K562 (cell line): ENCODE results near the gene ISY1. TPM values are rescaled to one million over a fixed set of nuclear protein-coding genes. Genes with fewer than 3 reads are reported as not detected.

Experiments
- ATAC-seq: fragments of 200-7000 bp; cut with Tn5 transposase; 3 replicates; pipeline ENCODE4 v1.9.1; 2020; ENCODE audit warnings: moderate library complexity
- BruUV-seq: library from RNA; stranded (reverse); fragments of 400-500 nt; replicated peaks from 2 replicates; lab custom pipeline; 2021; lab: Mats Ljungman, UMichigan
- CTCF ChIA-PET: fragments of 300-600 bp; formaldehyde crosslinking; extraction: SDS; loops from one replicate; lab custom pipeline; 2021; ENCODE audit warnings: low intra/inter-chr PET ratio; lab: Yijun Ruan, JAX
- POLR2A ChIA-PET: fragments of 300-600, 350-650 bp; sonication (Branson Sonifier 250); formaldehyde crosslinking; extraction: SDS; loops from one replicate; lab custom pipeline; 2021; ENCODE audit warnings: antibody characterized with exemption, inconsistent platforms; lab: Yijun Ruan, JAX
- DNase-seq, 4 experiments: peaks; one replicate each; pipeline versions ENCODE4 v3.0.0 to v3.0.0-alpha.2; 2011 to 2018; ENCODE audit warnings: low spot score in 3 of 4, mixed read lengths in 3 of 4; ENCODE audit errors: extremely low read depth in 1 of 4
- FAIRE-seq: peaks from 2 replicates; lab custom pipeline; 2011; peaks lifted over from hg19 to GRCh38; lab: Jason Lieb, UNC
- H2AFZ ChIP-seq: 2 replicates; pipeline ENCODE4 v1.6.0; 2011; ENCODE audit warnings: low read depth, low read length, control low read depth, inconsistent platforms
- H3K27ac ChIP-seq: fragments of 200-600 bp; 3 replicates; pipeline ENCODE4 v1.8.0; 2011; ENCODE audit warnings: low read depth, mild to moderate bottlenecking, control low read depth, inconsistent platforms, low read length, moderate library complexity, mixed read lengths; ENCODE audit errors: extremely low read depth
- H3K27me3 ChIP-seq, 2 experiments: fragments of 300-600 bp in 1 of 2; 2 replicates in 1 of 2; 3 replicates in 1 of 2; pipeline versions ENCODE4 v1.6.0 to v1.8.0; 2011; ENCODE audit warnings: inconsistent platforms in 2 of 2, low read length in 2 of 2, mild to moderate bottlenecking in 1 of 2, mixed read lengths in 1 of 2, moderate library complexity in 1 of 2; ENCODE audit not compliant: control insufficient read depth in 2 of 2, insufficient read depth in 2 of 2
- H3K36me3 ChIP-seq: fragments of 300-600 bp; 3 replicates; pipeline ENCODE4 v1.8.0; 2011; ENCODE audit warnings: mild to moderate bottlenecking, low read length, inconsistent platforms; ENCODE audit not compliant: control insufficient read depth, insufficient read depth
- H3K4me1 ChIP-seq, 2 experiments: fragments of 200-600 bp in 1 of 2; replicated peaks in 1 of 2; 2 replicates in 1 of 2; 3 replicates in 1 of 2; pipeline versions ENCODE4 v1.5.1 to v1.8.0; 2011; ENCODE audit warnings: inconsistent platforms in 2 of 2, low read length in 2 of 2, mild to moderate bottlenecking in 1 of 2, mixed read lengths in 1 of 2, moderate library complexity in 1 of 2; ENCODE audit not compliant: control insufficient read depth in 2 of 2, insufficient read depth in 2 of 2
- H3K4me2 ChIP-seq: 2 replicates; pipeline ENCODE4 v1.6.1; 2011; ENCODE audit warnings: low read length, control low read depth, inconsistent platforms, mixed read lengths; ENCODE audit not compliant: insufficient read depth
- H3K4me3 ChIP-seq: fragments of 200-600 bp; sonication (generic), shearing (Covaris generic); 2 replicates; pipeline ENCODE4 v1.5.1; 2016; ENCODE audit warnings: control low read depth, inconsistent platforms
- H3K79me2 ChIP-seq: fragments of 200-600 bp; 3 replicates; pipeline ENCODE4 v1.8.0; 2011; ENCODE audit warnings: low read length, inconsistent platforms; ENCODE audit not compliant: control insufficient read depth, insufficient read depth
- H3K9ac ChIP-seq, 2 experiments: 2 replicates each; pipeline versions ENCODE4 v1.6.0 to v1.6.1; 2011; ENCODE audit warnings: low read depth in 2 of 2, low read length in 2 of 2, control low read depth in 1 of 2, inconsistent platforms in 1 of 2, mild to moderate bottlenecking in 1 of 2, mixed read lengths in 1 of 2; ENCODE audit not compliant: insufficient read depth in 1 of 2
- H3K9me1 ChIP-seq: one replicate; pipeline ENCODE4 v1.6.0; 2011; ENCODE audit warnings: inconsistent platforms, mild to moderate bottlenecking, low read length, moderate library complexity; ENCODE audit not compliant: control insufficient read depth, insufficient read depth
- H3K9me3 ChIP-seq: replicated peaks from 2 replicates; pipeline ENCODE4 v1.5.1; 2011; ENCODE audit warnings: low read depth, low read length, inconsistent platforms; ENCODE audit not compliant: control insufficient read depth, insufficient read depth
- H4K20me1 ChIP-seq: replicated peaks from 2 replicates; pipeline ENCODE4 v1.6.1; 2011; ENCODE audit warnings: low read length, inconsistent platforms, mixed read lengths; ENCODE audit not compliant: control insufficient read depth, insufficient read depth
- ADNP ChIP-seq: fragments of 200-800 bp; sonication (Bioruptor generic); IDR thresholded peaks from 2 replicates; pipeline ENCODE4 v1.6.1; 2016; ENCODE audit warnings: missing genetic modification characterization, missing compliant biosample characterization
- ARHGAP35 ChIP-seq: fragments of 450-650 bp; IDR thresholded peaks from 2 replicates; pipeline ENCODE4 v1.6.1; 2018; ENCODE audit not compliant: partially characterized antibody
- DPF2 ChIP-seq: fragments of 450-650 bp; IDR thresholded peaks from 2 replicates; pipeline ENCODE4 v1.6.1; 2016
- GTF2E2 ChIP-seq: fragments of 200-800 bp; sonication (Bioruptor generic); IDR thresholded peaks from 2 replicates; pipeline ENCODE4 v1.6.1; 2016; ENCODE audit warnings: missing genetic modification characterization, missing compliant biosample characterization
- HEY1 ChIP-seq: fragments of 250-450 bp; sonication (Bioruptor Pico); IDR thresholded peaks from 2 replicates; pipeline ENCODE4 v1.5.0; 2020; ENCODE audit warnings: mild to moderate bottlenecking, moderate library complexity, borderline replicate concordance
- KDM5B ChIP-seq: fragments of 200-600 bp; sonication (generic); IDR thresholded peaks from 2 replicates; pipeline ENCODE4 v1.6.1; 2012; ENCODE audit warnings: low read depth, mild to moderate bottlenecking, moderate library complexity, low read length, control low read depth, inconsistent platforms; ENCODE audit not compliant: insufficient replicate concordance
- KLF13 ChIP-seq: fragments of 450-650 bp; IDR thresholded peaks from 2 replicates; pipeline ENCODE4 v1.6.1; 2016; ENCODE audit warnings: missing genetic modification characterization, low read depth, mild to moderate bottlenecking, missing compliant biosample characterization, moderate library complexity, borderline replicate concordance
- KLF16 ChIP-seq: IDR thresholded peaks from 2 replicates; pipeline ENCODE4 v1.6.1; 2016; ENCODE audit warnings: antibody characterized with exemption
- KLF6 ChIP-seq: fragments of 250-450 bp; sonication (Bioruptor Pico); IDR thresholded peaks from 2 replicates; pipeline ENCODE4 v1.4.0; 2020; ENCODE audit warnings: mild to moderate bottlenecking, moderate library complexity, borderline replicate concordance
- NELFE ChIP-seq: IDR thresholded peaks from 2 replicates; pipeline ENCODE4 v1.6.1; 2011; ENCODE audit warnings: mild to moderate bottlenecking; ENCODE audit not compliant: insufficient read depth, insufficient read length
- RCOR1 ChIP-seq, 2 experiments: IDR thresholded peaks; 2 replicates each; pipeline ENCODE4 v1.6.1; 2012; ENCODE audit warnings: low read depth in 2 of 2, low read length in 2 of 2, borderline replicate concordance in 1 of 2, improper control_type of control experiment in 1 of 2
- SOX6 ChIP-seq: fragments of 450-650 bp; IDR thresholded peaks from 2 replicates; pipeline ENCODE4 v1.6.1; 2014; ENCODE audit warnings: mild to moderate bottlenecking
- STAT5A ChIP-seq: IDR thresholded peaks from 2 replicates; pipeline ENCODE4 v1.6.1; 2012; ENCODE audit warnings: low read length, inconsistent platforms, borderline replicate concordance
- TAF15 ChIP-seq: fragments of 200-400 bp; formaldehyde crosslinking; IDR thresholded peaks from 2 replicates; pipeline ENCODE4 v1.6.1; 2017; ENCODE audit warnings: mild to moderate bottlenecking, low read depth, low read length, moderate library complexity
- ZNF174 ChIP-seq: fragments of 250-450 bp; sonication (Bioruptor Pico); IDR thresholded peaks from 2 replicates; pipeline ENCODE4 v1.4.0; 2020; ENCODE audit warnings: mild to moderate bottlenecking
- ZNF586 ChIP-seq: fragments of 450-650 bp; formaldehyde crosslinking; conservative IDR thresholded peaks from 2 replicates; pipeline ENCODE4 v1.4.0; 2020; ENCODE audit warnings: mild to moderate bottlenecking, moderate library complexity
- WGBS: fragments of 100-300 bp; shearing (Covaris generic); methylation state at CpG from one replicate; pipeline ENCODE4 v1.1.6; 2016; ENCODE audit warnings: low coverage, mixed read lengths; ENCODE audit not compliant: insufficient coverage; ENCODE audit errors: missing lambda C conversion rate; 5-methylcytosine and 5-hydroxymethylcytosine counted together
- in situ Hi-C: fragments of 300-500 bp; cut with MboI; formaldehyde crosslinking; loops from 4 replicates; pipeline ENCODE4 v1.15.0; 2018; ENCODE audit warnings: inconsistent platforms, mixed read lengths
- intact Hi-C: fragments of 100-400 bp; cut with micrococcal nuclease; formaldehyde crosslinking; loops from 2 replicates; pipeline ENCODE4 v1.14.2; 2022
- polyA plus RNA-seq, 8 experiments: library from polyadenylated mRNA; depleted of rRNA in 4 of 8; stranded (reverse) in 5 of 8; unstranded in 3 of 8; fragments of >200 nt; fragmentation: Nextera tagmentation in 2 of 8; fragmentation: Illumina TruSeq in 1 of 8; extraction: Ambion mirVana in 2 of 8; extraction: Trizol in 1 of 8; gene quantifications; 2 replicates each; pipeline versions ENCODE4 v1.2.1 to v1.2.3, GENCODE V29; 2011 to 2014; ENCODE audit warnings: inconsistent platforms in 1 of 8, missing spikeins in 1 of 8
- total RNA-seq, 7 experiments: library from RNA; depleted of rRNA in 6 of 7; stranded (reverse); fragments of >200 nt in 6 of 7; fragmentation: Illumina TruSeq in 2 of 7; extraction: Trizol in 2 of 7; gene quantifications; 2 replicates each; pipeline versions ENCODE4 v1.2.1 to v1.2.3, GENCODE V29; 2011 to 2021; ENCODE audit warnings: low replicate concordance in 1 of 7
- TF ChIP-seq, protein P1 (sequence below): IDR thresholded peaks from 2 replicates; pipeline ENCODE4 v1.6.1; 2016; ENCODE audit warnings: missing genetic modification characterization, missing compliant biosample characterization
- TF ChIP-seq, protein P2 (sequence below): fragments of 250-450 bp; sonication (Bioruptor Pico); IDR thresholded peaks from 2 replicates; pipeline ENCODE4 v1.5.0; 2020; ENCODE audit warnings: mild to moderate bottlenecking

ISY1 gene
- total and polyA plus RNA-seq, 9 of the 15 experiments (the other 6 are each of a cell fraction or from before 2014, with no cell fraction given): 23.5 to 50.0 (median 32.9) TPM

- no peak for TF ChIP-seq SOX6
- no peak for TF ChIP-seq ZNF174
- TF ChIP-seq STAT5A: no peak
- TF ChIP-seq GTF2E2: no peak
- TF ChIP-seq ZNF586 (CRISPR knock-in tag): no peak
- TF ChIP-seq, all 486 proteins: peak for 2
Measured at GRCh38 chr3:129204473-129204872, 43.6 kb upstream of the ISY1 start (continued).

DNA sequence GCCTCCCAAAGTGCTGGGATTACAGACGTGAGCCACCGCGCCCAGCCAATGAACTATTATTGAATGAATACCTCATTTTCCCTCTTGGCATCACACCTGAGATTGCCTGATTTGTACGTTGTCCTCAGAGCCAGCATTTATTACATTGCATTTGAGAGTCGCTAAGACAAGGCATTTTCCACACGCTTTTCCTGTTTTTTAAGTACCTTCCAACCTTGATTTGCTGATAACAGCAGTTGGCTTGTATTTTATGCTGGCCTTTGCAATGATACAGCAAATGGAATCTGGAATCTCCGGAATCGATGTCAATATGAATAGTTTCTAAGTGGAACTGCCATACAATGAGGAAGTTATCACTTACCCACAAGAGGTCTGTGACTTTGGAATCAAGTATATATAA is 38.5 kb upstream of the ISY1 start:
- CTCF ChIA-PET: no interaction called here
- Histone ChIP-seq H3K36me3 (no peaks in the 10 kb centered on the region), H3K4me2 (no peak overlapping the region), H3K9me1 (no peaks in the 10 kb centered on the region), H3K27me3 (no peaks in the 10 kb centered on the region), H3K79me2 (no peaks in the 10 kb centered on the region), H2AFZ (no peak overlapping the region), H3K27ac (no peak overlapping the region), H3K9me3 (no peaks in the 10 kb centered on the region), H3K4me3 (no peak overlapping the region), H4K20me1 (no peaks in the 10 kb centered on the region), H3K9ac (no peak overlapping the region), H3K4me1 (peaks cover 3 to 9% of the 10 kb centered on the region in 2 experiments; a peak in 3 of 5 replicates)
- POLR2A ChIA-PET: interaction anchor here (0.6 kb wide), 1 partner anchor 23 kb away, joined by 3 read pairs; no protein-coding TSS in a partner anchor
- TF ChIP-seq HEY1 (CRISPR knock-in tag) (no peak), DPF2 (no peak), RCOR1 (IDR thresholded peaks at IDR 0.05; ENCODE audit: borderline replicate concordance in 1 of 2, low read depth in 2 of 2, low read length in 2 of 2) (no peak), TAF15 (no peak), ADNP (no peak), KDM5B (no peak), NELFE (no peak), KLF6 (CRISPR knock-in tag) (no peak), KLF16 (no peak), KLF13 (tag) (no peak), ARHGAP35 (no peak)
- TF ChIP-seq, protein P1, sequence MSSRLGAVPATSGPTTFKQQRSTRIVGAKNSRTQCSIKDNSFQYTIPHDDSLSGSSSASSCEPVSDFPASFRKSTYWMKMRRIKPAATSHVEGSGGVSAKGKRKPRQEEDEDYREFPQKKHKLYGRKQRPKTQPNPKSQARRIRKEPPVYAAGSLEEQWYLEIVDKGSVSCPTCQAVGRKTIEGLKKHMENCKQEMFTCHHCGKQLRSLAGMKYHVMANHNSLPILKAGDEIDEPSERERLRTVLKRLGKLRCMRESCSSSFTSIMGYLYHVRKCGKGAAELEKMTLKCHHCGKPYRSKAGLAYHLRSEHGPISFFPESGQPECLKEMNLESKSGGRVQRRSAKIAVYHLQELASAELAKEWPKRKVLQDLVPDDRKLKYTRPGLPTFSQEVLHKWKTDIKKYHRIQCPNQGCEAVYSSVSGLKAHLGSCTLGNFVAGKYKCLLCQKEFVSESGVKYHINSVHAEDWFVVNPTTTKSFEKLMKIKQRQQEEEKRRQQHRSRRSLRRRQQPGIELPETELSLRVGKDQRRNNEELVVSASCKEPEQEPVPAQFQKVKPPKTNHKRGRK: no peak
- TF ChIP-seq, protein P2, sequence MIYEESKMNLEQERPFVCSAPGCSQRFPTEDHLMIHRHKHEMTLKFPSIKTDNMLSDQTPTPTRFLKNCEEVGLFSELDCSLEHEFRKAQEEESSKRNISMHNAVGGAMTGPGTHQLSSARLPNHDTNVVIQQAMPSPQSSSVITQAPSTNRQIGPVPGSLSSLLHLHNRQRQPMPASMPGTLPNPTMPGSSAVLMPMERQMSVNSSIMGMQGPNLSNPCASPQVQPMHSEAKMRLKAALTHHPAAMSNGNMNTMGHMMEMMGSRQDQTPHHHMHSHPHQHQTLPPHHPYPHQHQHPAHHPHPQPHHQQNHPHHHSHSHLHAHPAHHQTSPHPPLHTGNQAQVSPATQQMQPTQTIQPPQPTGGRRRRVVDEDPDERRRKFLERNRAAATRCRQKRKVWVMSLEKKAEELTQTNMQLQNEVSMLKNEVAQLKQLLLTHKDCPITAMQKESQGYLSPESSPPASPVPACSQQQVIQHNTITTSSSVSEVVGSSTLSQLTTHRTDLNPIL (CRISPR knock-in tag): no peak
- 70% methylated on average over 5 of the region's 8 CpGs for WGBS
- intact Hi-C loops (no loop called here), in situ Hi-C loops (no loop called here)
- no peak for ATAC-seq
- DNase-seq: no peak
- FAIRE-seq: no peak
- no TSS peak for BruUV-seq
